ENCODE measurements around the gene SMU1. TPM values are rescaled to one million over a fixed set of nuclear protein-coding genes. Genes with fewer than 3 reads are reported as not detected.

The SMU1 gene
- total RNA-seq, 1 experiment from 2014 or later: 30.5 TPM

GRCh38 chr9:33065157-33066076, 11.1 kb downstream of the SMU1 start:
- peaks cover 45 to 47% of the 10 kb centered on the region in 2 experiments for H3K36me3 ChIP-seq (ENCODE audit: control insufficient read depth in 1 of 2, insufficient read depth in 2 of 2, low read length in 2 of 2)
- ChIA-PET POLR2A (no interaction called here), RAD21 (ENCODE audit: low non-redundant PET in 1 of 2, low total read pairs in 2 of 2, uncharacterized antibody in 2 of 2, unreplicated experiment in 2 of 2) (no interaction called here), CTCF (no interaction called here)
- DNase-seq (ENCODE audit: low read depth, low spot score) (no peak), ATAC-seq (no peak)
- H3K27me3 ChIP-seq (ENCODE audit: insufficient read depth, low read length): no peaks in the 10 kb centered on the region
- TF ChIP-seq POLR2A (IDR thresholded peaks at IDR 0.05; ENCODE audit: borderline replicate concordance, extremely low read depth, insufficient read depth, insufficient read length): no peak
- TF ChIP-seq, protein P1, sequence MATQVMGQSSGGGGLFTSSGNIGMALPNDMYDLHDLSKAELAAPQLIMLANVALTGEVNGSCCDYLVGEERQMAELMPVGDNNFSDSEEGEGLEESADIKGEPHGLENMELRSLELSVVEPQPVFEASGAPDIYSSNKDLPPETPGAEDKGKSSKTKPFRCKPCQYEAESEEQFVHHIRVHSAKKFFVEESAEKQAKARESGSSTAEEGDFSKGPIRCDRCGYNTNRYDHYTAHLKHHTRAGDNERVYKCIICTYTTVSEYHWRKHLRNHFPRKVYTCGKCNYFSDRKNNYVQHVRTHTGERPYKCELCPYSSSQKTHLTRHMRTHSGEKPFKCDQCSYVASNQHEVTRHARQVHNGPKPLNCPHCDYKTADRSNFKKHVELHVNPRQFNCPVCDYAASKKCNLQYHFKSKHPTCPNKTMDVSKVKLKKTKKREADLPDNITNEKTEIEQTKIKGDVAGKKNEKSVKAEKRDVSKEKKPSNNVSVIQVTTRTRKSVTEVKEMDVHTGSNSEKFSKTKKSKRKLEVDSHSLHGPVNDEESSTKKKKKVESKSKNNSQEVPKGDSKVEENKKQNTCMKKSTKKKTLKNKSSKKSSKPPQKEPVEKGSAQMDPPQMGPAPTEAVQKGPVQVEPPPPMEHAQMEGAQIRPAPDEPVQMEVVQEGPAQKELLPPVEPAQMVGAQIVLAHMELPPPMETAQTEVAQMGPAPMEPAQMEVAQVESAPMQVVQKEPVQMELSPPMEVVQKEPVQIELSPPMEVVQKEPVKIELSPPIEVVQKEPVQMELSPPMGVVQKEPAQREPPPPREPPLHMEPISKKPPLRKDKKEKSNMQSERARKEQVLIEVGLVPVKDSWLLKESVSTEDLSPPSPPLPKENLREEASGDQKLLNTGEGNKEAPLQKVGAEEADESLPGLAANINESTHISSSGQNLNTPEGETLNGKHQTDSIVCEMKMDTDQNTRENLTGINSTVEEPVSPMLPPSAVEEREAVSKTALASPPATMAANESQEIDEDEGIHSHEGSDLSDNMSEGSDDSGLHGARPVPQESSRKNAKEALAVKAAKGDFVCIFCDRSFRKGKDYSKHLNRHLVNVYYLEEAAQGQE (IDR thresholded peaks at IDR 0.05; ENCODE audit: low read depth): no peak
- no peak for TF ChIP-seq EZH2 (IDR thresholded peaks at IDR 0.05)
- no peak for TF ChIP-seq TCF7L2 (IDR thresholded peaks at IDR 0.05; ENCODE audit: borderline replicate concordance, extremely low read depth, insufficient read depth, insufficient read length)
- TF ChIP-seq RAD21 (IDR thresholded peaks at IDR 0.05; ENCODE audit: low read depth): no peak
- TF ChIP-seq ATF3 (IDR thresholded peaks at IDR 0.05): no peak
- TF ChIP-seq, protein P2, sequence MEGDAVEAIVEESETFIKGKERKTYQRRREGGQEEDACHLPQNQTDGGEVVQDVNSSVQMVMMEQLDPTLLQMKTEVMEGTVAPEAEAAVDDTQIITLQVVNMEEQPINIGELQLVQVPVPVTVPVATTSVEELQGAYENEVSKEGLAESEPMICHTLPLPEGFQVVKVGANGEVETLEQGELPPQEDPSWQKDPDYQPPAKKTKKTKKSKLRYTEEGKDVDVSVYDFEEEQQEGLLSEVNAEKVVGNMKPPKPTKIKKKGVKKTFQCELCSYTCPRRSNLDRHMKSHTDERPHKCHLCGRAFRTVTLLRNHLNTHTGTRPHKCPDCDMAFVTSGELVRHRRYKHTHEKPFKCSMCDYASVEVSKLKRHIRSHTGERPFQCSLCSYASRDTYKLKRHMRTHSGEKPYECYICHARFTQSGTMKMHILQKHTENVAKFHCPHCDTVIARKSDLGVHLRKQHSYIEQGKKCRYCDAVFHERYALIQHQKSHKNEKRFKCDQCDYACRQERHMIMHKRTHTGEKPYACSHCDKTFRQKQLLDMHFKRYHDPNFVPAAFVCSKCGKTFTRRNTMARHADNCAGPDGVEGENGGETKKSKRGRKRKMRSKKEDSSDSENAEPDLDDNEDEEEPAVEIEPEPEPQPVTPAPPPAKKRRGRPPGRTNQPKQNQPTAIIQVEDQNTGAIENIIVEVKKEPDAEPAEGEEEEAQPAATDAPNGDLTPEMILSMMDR (IDR thresholded peaks at IDR 0.05 in 2 of 3, conservative IDR thresholded peaks at IDR 0.05 in 1 of 3; ENCODE audit: borderline replicate concordance in 1 of 3, insufficient read depth in 1 of 3, low read depth in 2 of 3, low read length in 2 of 3): no peak
- TF ChIP-seq ELF1 (IDR thresholded peaks at IDR 0.05; ENCODE audit: borderline replicate concordance, low read depth): no peak
- TF ChIP-seq SRF (IDR thresholded peaks at IDR 0.05; ENCODE audit: low read depth): no peak
- no peak for TF ChIP-seq CBX3 (IDR thresholded peaks at IDR 0.05; ENCODE audit: low read depth)
- no peak for TF ChIP-seq ZFX (IDR thresholded peaks at IDR 0.05)
- H3K27ac ChIP-seq (ENCODE audit: low read depth, low read length): no peak overlapping the region
- H3K79me2 ChIP-seq (ENCODE audit: insufficient read depth, low read length): peaks cover 16% of the 10 kb centered on the region
- H2AFZ ChIP-seq (ENCODE audit: low read depth, low read length, poor library complexity, severe bottlenecking): no peak overlapping the region
- no peak overlapping the region for H3K4me3 ChIP-seq (replicated peaks in 1 of 2; ENCODE audit: low read depth in 1 of 2, low read length in 2 of 2)
- BruUV-seq (replicated peaks): no TSS peak
- H3K4me2 ChIP-seq (ENCODE audit: low read length): no peak overlapping the region
- no peaks in the 10 kb centered on the region for H4K20me1 ChIP-seq (ENCODE audit: insufficient read depth)
- intact Hi-C loops (cut with micrococcal nuclease): no loop called here
- no peaks in the 10 kb centered on the region for H3K4me1 ChIP-seq (ENCODE audit: control insufficient read depth in 1 of 2, insufficient read depth in 2 of 2, low read length in 2 of 2)
- no peaks in the 10 kb centered on the region for H3K9me2 ChIP-seq (ENCODE audit: insufficient read depth)
- H3K9ac ChIP-seq (ENCODE audit: low read length): no peak overlapping the region
- no peaks in the 10 kb centered on the region for H3K9me3 ChIP-seq (ENCODE audit: control insufficient read depth in 1 of 2, insufficient read depth in 1 of 2, low read depth in 1 of 2, low read length in 2 of 2)

All from HCT116 (cell line).